ENCODE measurements around the gene MYLK4.

MYLK4 gene

DNA sequence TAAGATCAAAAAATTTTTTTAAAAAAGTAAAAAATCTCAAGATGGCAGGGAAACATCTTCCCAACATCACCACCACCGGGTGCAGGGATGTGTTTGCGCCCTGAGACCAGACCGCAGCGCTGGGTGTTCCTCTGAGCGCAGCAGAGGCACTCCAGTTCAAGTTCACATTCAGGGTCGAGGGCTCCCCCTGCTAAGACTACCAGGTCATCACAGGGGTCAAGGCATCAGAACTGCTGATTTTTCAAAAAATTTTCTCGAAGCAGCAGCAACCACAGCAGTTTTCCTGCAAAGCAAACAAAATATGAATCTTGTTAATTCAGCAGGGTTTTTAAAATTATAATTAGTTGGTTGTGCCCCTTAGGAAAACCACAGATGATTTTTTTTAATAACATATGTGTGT is 83.1 kb downstream of the MYLK4 start:
- no peaks in the 10 kb centered on the region for H3K36me3 ChIP-seq
- no peak overlapping the region for H3K4me3 ChIP-seq
- no peaks in the 10 kb centered on the region for H4K20me1 ChIP-seq
- no peaks in the 10 kb centered on the region; the same call in 1 of the 2 replicates for H3K9me3 ChIP-seq
- H3K4me1 ChIP-seq: 0 out of 2 replicates have a peak, but pooled peaks cover 5% of the 10 kb centered on the region
- H3K9ac ChIP-seq: no peak overlapping the region
- H3K4me2 ChIP-seq: no peak overlapping the region
- no peak for TF ChIP-seq Cebpa-rat (IDR thresholded peaks at IDR 0.05)
- no peaks in the 10 kb centered on the region for H3K27me3 ChIP-seq
- H3K27ac ChIP-seq: no peak overlapping the region

DNA sequence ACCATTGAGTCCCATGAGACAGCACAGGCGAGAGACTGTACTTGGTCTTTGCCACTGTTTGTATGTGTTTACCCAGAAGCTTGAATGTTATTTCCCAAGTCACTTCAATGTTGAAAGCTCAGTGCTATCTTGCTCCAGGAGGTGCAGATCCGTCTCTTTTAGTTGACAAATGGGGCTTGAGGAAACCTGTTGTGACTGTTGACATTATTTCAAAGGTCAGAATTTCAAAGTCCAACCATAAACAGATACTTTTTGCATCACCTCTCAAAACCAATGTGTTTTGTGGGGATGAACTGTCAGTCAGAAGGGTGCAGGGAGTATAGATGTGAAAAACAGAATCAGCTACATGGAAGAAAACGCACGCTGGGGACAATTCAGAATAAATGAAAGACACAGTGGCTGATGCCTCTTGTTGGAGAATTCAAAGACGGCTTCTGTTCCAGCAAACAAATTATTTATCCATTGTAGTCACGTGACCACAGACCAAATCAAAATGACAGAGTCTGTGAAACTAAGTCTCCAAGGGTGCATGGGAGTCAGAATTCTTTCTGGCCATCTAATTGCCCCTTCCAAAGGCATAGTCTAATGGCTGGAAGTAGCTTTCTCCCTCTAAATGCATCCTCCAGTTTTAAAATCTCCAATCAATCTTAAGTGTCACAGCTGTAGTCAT is 83.7 kb downstream of the MYLK4 start:
- no peaks in the 10 kb centered on the region for H4K20me1 ChIP-seq
- no peak overlapping the region for H3K4me3 ChIP-seq
- no peaks in the 10 kb centered on the region for H3K27me3 ChIP-seq
- H3K27ac ChIP-seq: no peak overlapping the region
- no peak overlapping the region for H3K9ac ChIP-seq
- no peaks in the 10 kb centered on the region for H3K36me3 ChIP-seq
- peaks cover 6% of the 10 kb centered on the region for H3K4me1 ChIP-seq
- H3K9me3 ChIP-seq: no peaks in the 10 kb centered on the region; the same call in 1 of the 2 replicates
- H3K4me2 ChIP-seq: no peak overlapping the region
- no peak for TF ChIP-seq Cebpa-rat (IDR thresholded peaks at IDR 0.05)

GRCh38 chr6:2665146-2666070 is 85.3 kb downstream of the MYLK4 start:
- Histone ChIP-seq H3K4me1 (peaks cover 16% of the 10 kb centered on the region), H3K4me3 (no peak overlapping the region), H4K20me1 (no peaks in the 10 kb centered on the region), H3K9ac (no peak overlapping the region), H3K9me3 (no peaks in the 10 kb centered on the region; the same call in 1 of the 2 replicates), H3K27me3 (no peaks in the 10 kb centered on the region), H3K36me3 (no peaks in the 10 kb centered on the region), H3K4me2 (no peak overlapping the region), H3K27ac (no peak overlapping the region)
- TF ChIP-seq Cebpa-rat (IDR thresholded peaks at IDR 0.05): no peak

GRCh38 chr6:2663123-2663522 is 87.6 kb downstream of the MYLK4 start:
- no peaks in the 10 kb centered on the region for H3K36me3 ChIP-seq
- no peak overlapping the region for H3K27ac ChIP-seq
- no peaks in the 10 kb centered on the region for H3K27me3 ChIP-seq
- H3K9ac ChIP-seq: no peak overlapping the region
- no peak overlapping the region for H3K4me3 ChIP-seq
- H3K9me3 ChIP-seq: no peaks in the 10 kb centered on the region; the same call in 1 of the 2 replicates
- H3K4me1 ChIP-seq: peaks cover 24% of the 10 kb centered on the region
- no peaks in the 10 kb centered on the region for H4K20me1 ChIP-seq
- TF ChIP-seq Cebpa-rat (IDR thresholded peaks at IDR 0.05): no peak
- H3K4me2 ChIP-seq: no peak overlapping the region

DNA sequence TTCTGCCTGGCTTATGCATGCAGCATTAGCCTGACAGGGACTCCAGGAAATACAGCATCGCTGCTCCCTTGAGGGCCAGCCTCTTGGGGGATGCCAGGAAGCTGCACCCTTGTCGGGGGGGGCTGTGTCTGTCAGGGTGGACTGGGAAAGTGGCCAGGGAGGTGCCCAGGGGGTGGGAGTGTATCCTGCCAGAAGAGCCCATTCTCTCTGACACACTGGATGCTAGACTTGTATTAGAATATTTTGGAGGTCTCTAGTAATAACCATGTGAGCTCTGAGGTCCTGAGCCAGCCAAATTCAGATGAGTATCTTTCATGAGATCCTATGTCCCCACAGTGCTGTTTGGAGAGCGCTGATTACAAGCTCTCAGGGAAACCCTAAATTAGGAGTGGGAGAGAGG is 89.1 kb downstream of the MYLK4 start:
- Histone ChIP-seq H3K27ac (no peak overlapping the region), H4K20me1 (no peaks in the 10 kb centered on the region), H3K4me3 (no peak overlapping the region), H3K9me3 (no peaks in the 10 kb centered on the region; the same call in 1 of the 2 replicates), H3K9ac (no peak overlapping the region), H3K4me2 (peak overlapping the region; percentile 43), H3K27me3 (no peaks in the 10 kb centered on the region), H3K36me3 (no peaks in the 10 kb centered on the region), H3K4me1 (peaks cover 24% of the 10 kb centered on the region)
- no peak for TF ChIP-seq Cebpa-rat (IDR thresholded peaks at IDR 0.05)

DNA sequence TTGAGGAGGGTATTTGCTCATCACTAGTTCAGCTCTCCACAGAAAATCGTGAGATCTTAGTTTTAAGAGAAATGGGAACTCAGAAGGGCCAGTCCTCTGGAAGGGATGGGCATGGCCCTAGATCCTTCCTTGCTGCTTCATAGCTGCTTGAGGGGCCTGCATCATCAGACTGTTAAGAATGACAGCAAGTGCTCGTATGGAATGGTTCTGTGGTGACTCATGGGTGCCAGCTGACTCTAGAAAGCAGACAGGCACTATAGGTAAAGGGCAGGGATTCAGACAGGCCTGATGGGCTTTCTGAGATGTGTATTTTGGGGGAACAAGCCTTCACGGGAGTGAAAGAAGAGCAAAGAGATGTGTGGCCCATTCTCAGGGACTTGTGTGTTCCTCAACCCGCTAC is 90.8 kb downstream of the MYLK4 start:
- no peaks in the 10 kb centered on the region for H4K20me1 ChIP-seq
- no peak overlapping the region for H3K27ac ChIP-seq
- no peak overlapping the region for H3K4me3 ChIP-seq
- no peak overlapping the region for H3K9ac ChIP-seq
- peaks cover 24% of the 10 kb centered on the region for H3K4me1 ChIP-seq
- H3K36me3 ChIP-seq: no peaks in the 10 kb centered on the region
- H3K9me3 ChIP-seq: no peaks in the 10 kb centered on the region; the same call in 1 of the 2 replicates
- no peak for TF ChIP-seq Cebpa-rat (IDR thresholded peaks at IDR 0.05)
- H3K27me3 ChIP-seq: no peaks in the 10 kb centered on the region
- H3K4me2 ChIP-seq: no peak overlapping the region

GRCh38 chr6:2659381-2659780 is 91.3 kb downstream of the MYLK4 start:
- H3K4me3 ChIP-seq: no peak overlapping the region
- no peaks in the 10 kb centered on the region; the same call in 1 of the 2 replicates for H3K9me3 ChIP-seq
- H3K27ac ChIP-seq: no peak overlapping the region
- TF ChIP-seq Cebpa-rat (IDR thresholded peaks at IDR 0.05): no peak
- no peak overlapping the region for H3K9ac ChIP-seq
- no peaks in the 10 kb centered on the region for H4K20me1 ChIP-seq
- no peaks in the 10 kb centered on the region for H3K27me3 ChIP-seq
- H3K36me3 ChIP-seq: no peaks in the 10 kb centered on the region
- H3K4me1 ChIP-seq: peaks cover 24% of the 10 kb centered on the region
- H3K4me2 ChIP-seq: peak overlapping the region; percentile 38; the same call in 1 of the 2 replicates

DNA sequence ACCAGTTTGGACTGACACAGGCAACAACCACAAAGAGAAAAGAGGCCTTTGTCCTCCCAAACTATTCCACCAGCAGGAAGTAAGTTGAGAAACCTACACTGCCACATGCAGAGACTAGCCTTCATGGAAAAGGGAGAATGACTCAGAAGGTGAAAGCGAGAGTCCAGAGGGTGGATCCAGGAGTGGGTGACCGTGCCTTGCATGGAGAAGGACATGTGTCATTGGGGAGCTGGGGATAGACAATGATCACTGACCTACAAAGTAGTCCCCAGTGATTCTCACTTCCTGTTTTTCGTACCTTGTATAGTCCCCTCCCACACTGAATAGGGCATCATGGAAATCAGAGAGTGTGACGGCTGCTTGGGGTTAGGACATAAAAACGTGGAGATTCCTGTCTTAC is 91.9 kb downstream of the MYLK4 start:
- Histone ChIP-seq H3K9ac (no peak overlapping the region), H3K4me3 (no peak overlapping the region), H3K27ac (no peak overlapping the region), H4K20me1 (no peaks in the 10 kb centered on the region), H3K27me3 (no peaks in the 10 kb centered on the region), H3K4me1 (peaks cover 24% of the 10 kb centered on the region), H3K9me3 (no peaks in the 10 kb centered on the region; the same call in 1 of the 2 replicates), H3K36me3 (no peaks in the 10 kb centered on the region), H3K4me2 (peak overlapping the region; percentile 38)
- no peak for TF ChIP-seq Cebpa-rat (IDR thresholded peaks at IDR 0.05)

DNA sequence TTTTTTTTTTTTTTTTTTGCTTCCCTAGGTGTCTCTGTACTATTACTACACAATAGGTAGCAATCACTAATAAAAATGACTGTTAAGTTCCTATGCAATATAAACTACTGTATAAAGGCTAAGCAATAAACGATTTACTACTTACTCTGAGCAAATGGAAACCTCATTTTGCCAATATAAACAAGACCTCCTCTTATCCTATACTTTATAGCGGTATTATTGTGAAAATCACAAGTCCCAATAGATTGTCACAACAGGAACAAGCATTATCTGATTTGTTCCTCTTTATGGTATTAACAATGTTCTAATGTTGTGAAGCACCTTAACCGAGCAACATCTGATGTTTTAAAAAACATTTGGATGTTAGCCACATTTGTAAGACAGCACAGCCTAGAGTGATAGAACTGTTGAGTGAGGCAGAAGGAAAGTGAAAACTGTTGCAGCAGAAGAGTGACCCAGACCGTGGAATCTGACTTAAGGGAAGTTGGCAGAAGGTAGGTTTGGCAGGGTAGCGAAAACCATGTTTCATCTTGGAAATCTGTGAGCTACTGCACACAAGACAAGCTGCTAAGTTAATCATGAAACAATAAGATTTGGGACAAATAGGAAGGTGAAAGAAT is 94.2 kb downstream of the MYLK4 start:
- no peaks in the 10 kb centered on the region for H3K27me3 ChIP-seq
- no peaks in the 10 kb centered on the region for H3K9me3 ChIP-seq
- H3K36me3 ChIP-seq: no peaks in the 10 kb centered on the region
- no peak overlapping the region for H3K9ac ChIP-seq
- no peak overlapping the region for H3K27ac ChIP-seq
- H3K4me3 ChIP-seq: no peak overlapping the region
- no peak overlapping the region for H3K4me2 ChIP-seq
- peaks cover 13% of the 10 kb centered on the region for H3K4me1 ChIP-seq
- no peaks in the 10 kb centered on the region for H4K20me1 ChIP-seq
- no peak for TF ChIP-seq Cebpa-rat (IDR thresholded peaks at IDR 0.05)
